Hematopoietic multipotent progenitor cell treated with erythropoietin and hydrocortisone succinate and interleukin-3 and kit ligand, for 8 days (in vitro differentiated cells): ENCODE data around the gene MIS12.

Experiments
- DNase-seq: peaks from one replicate; pipeline ENCODE4 v3.0.0-alpha.2; 2015

Gene MIS12

DNA sequence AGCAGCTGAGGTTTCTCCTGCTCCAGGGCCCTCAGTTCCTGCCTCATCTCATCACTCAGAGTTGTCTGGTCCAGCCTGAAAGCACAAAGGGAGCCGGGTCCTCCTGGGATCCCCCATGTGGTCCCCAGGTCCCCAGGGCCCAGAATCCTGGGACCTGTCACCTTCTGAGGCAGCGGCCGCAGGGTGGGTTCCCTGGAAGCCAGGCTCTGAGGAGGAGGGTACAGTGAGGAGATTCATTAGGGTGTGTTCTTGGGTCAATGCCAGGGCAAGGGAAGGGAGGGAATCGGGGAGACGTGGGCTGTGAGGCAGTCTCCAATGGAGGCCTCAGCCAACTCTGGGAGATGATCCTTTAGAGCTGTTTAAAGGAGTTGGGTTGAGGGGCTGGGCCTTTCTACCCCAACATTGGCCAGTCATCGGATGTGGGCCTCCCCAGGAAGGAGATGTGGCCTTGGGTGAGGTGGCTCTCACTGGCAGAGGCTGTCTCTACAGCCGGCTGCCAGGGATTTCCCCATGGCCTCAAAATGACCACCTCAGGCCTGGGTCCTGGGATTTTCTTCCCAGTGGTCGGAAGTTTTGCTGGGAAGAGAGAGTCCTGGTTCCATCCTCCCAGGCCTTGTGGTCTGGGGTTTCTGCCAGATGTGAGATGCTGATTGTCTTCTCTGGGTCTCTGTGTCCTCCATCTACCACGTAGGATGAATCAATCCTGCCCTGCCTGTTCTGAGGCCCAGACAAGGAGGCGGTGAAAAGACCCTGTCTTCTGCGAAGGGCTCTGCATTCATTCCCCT is 50.7 kb downstream of the MIS12 start:
- DNase-seq, result no peak

DNA sequence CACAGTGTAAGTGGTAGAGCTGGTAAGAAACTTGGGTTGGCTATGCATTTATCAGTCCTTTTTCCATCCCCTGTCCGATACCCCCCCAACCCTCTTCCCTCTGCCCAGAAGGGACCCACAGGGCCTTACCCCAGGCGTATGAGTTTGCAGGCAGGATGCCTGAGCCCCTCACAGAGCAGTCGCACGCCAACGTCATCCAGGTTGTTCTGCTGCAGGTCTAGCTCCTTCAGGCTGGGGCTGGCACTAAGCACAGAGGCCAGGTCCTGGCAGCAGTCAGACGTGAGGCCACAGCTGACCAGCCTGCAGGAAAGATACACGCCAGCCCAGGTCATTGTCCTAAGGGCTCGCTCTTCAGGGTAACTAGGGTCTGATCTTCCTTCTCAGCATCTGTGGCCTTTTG is 52.9 kb downstream of the MIS12 start:
- DNase-seq, result no peak

DNA sequence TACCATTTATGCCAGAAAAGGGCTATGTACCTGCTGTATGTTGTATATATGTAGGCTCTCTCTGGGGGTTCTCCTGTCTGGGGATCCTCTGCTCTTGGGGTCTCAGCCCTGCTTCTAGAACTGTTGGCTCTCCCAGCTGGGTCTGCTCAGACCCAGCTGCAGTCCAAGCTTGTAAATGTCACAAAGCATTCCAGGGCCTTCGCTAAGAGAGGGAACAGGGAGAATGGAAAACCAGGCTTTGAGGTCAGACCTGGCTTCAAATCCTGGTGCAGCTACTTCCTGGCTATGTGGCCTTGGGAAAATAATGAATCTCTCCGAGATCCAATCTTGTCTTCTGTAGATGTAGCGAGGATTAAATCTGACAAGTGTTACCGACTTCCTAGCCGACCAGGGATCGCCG is 54.0 kb downstream of the MIS12 start:
- DNase-seq, result no peak
